B cell (primary cell): ENCODE measurements around the gene POMP. TPM values are rescaled to one million over a fixed set of nuclear protein-coding genes. Genes with fewer than 3 reads are reported as not detected.

ENCODE experiments used
- ATAC-seq: fragments of 200-7000 bp; cut with Tn5 transposase; one replicate; pipeline ENCODE4 v1.10.0; 2021; ENCODE audit warnings: low read depth, mild to moderate bottlenecking, moderate number of reproducible peaks, moderate library complexity
- CTCF ChIA-PET: fragments of 350-600 bp; sonication (Branson Sonifier 250); formaldehyde crosslinking; loops from one replicate; lab custom pipeline; 2021; ENCODE audit warnings: antibody characterized with exemption, inconsistent platforms; lab: Charles Lee
- POLR2A ChIA-PET: fragments of 350-600 bp; sonication (Branson Sonifier 250); formaldehyde crosslinking; loops from one replicate; lab custom pipeline; 2021; ENCODE audit warnings: antibody characterized with exemption; lab: Charles Lee
- DNase-seq: peaks from one replicate; pipeline ENCODE4 v3.0.0; 2013
- H2AFZ ChIP-seq: 2 replicates; pipeline ENCODE4 v1.6.1; 2012; ENCODE audit warnings: mild to moderate bottlenecking, low read depth, low read length; ENCODE audit not compliant: insufficient read depth, poor library complexity, severe bottlenecking
- H3K27ac ChIP-seq, 2 donors: 1 replicate in 1 of 2; 2 replicates in 1 of 2; pipeline ENCODE4 v1.5.1; 2012 to 2013; ENCODE audit warnings: low read length in 2 of 2, mild to moderate bottlenecking in 2 of 2, moderate library complexity in 1 of 2
- H3K27me3 ChIP-seq, 4 experiments: fragments of 200-600 bp in 1 of 4; sonication (generic) in 1 of 4; replicated peaks in 1 of 4; 1 replicate in 2 of 4; 2 replicates in 2 of 4; pipeline versions ENCODE4 v1.6.1 to v1.7.0; 2013 to 2016; ENCODE audit warnings: low read length in 3 of 4, mild to moderate bottlenecking in 2 of 4, mixed read lengths in 1 of 4, moderate library complexity in 1 of 4; ENCODE audit not compliant: insufficient read depth in 4 of 4, control insufficient read depth in 3 of 4; ENCODE audit errors: control extremely low read depth in 1 of 4
- H3K36me3 ChIP-seq, 2 experiments: replicated peaks in 1 of 2; 1 replicate in 1 of 2; 2 replicates in 1 of 2; pipeline versions ENCODE4 v1.6.1 to v1.7.1; 2013; ENCODE audit warnings: low read length in 1 of 2; ENCODE audit not compliant: insufficient read depth in 2 of 2, control insufficient read depth in 1 of 2; ENCODE audit errors: control extremely low read depth in 1 of 2, extremely low read depth in 1 of 2
- H3K4me1 ChIP-seq, 2 donors: fragments of 200-600 bp in 1 of 2; sonication (generic) in 1 of 2; 1 replicate in 1 of 2; 2 replicates in 1 of 2; pipeline versions ENCODE4 v1.5.1 to v1.6.1; 2013 to 2017; ENCODE audit warnings: low read length in 2 of 2; ENCODE audit not compliant: control insufficient read depth in 2 of 2, insufficient read depth in 2 of 2
- H3K4me2 ChIP-seq: replicated peaks from 2 replicates; pipeline ENCODE3; 2012; ENCODE audit warnings: mild to moderate bottlenecking, low read depth, low read length; ENCODE audit not compliant: poor library complexity, severe bottlenecking
- H3K4me3 ChIP-seq, 5 experiments: fragments of 200-600 bp in 1 of 5; sonication (generic) in 1 of 5; 1 replicate in 3 of 5; 2 replicates in 2 of 5; pipeline versions ENCODE4 v1.5.1 to v1.7.0; 2011 to 2016; ENCODE audit warnings: low read length in 4 of 5, mild to moderate bottlenecking in 4 of 5, low read depth in 2 of 5, control low read depth in 1 of 5, moderate library complexity in 1 of 5; ENCODE audit not compliant: insufficient read depth in 1 of 5; ENCODE audit errors: control extremely low read depth in 1 of 5, extremely low read depth in 1 of 5
- H3K79me2 ChIP-seq: fragments of 200-600 bp; sonication (generic); one replicate; pipeline ENCODE4 v1.6.0; 2016; ENCODE audit warnings: low read length; ENCODE audit not compliant: control insufficient read depth, insufficient read depth
- H3K9ac ChIP-seq: fragments of 200-600 bp; sonication (generic); 2 replicates; pipeline ENCODE4 v1.6.1; 2017; ENCODE audit warnings: mild to moderate bottlenecking, low read length, moderate library complexity
- H3K9me3 ChIP-seq, 3 donors: one replicate each; pipeline versions ENCODE4 v1.6.1 to v1.7.1; 2013; ENCODE audit warnings: low read length in 2 of 3; ENCODE audit not compliant: control insufficient read depth in 2 of 3, insufficient read depth in 1 of 3; ENCODE audit errors: control extremely low read depth in 1 of 3
- H4K20me1 ChIP-seq: 2 replicates; pipeline ENCODE4 v1.6.0; 2012; ENCODE audit warnings: mild to moderate bottlenecking, low read length; ENCODE audit not compliant: insufficient read depth, control insufficient read depth, poor library complexity, severe bottlenecking
- H3K27ac Mint-ChIP-seq: one replicate; pipeline ENCODE4 v1.8.0; 2021; ENCODE audit warnings: mixed read lengths
- H3K27me3 Mint-ChIP-seq: one replicate; pipeline ENCODE4 v1.8.0; 2021; ENCODE audit warnings: mixed read lengths
- H3K4me1 Mint-ChIP-seq: one replicate; pipeline ENCODE4 v1.8.0; 2021; ENCODE audit warnings: mixed read lengths
- H3K4me3 Mint-ChIP-seq: one replicate; pipeline ENCODE4 v1.8.0; 2021; ENCODE audit warnings: mixed read lengths
- H3K9me3 Mint-ChIP-seq: one replicate; pipeline ENCODE4 v1.8.0; 2022; ENCODE audit warnings: mixed read lengths; ENCODE audit not compliant: insufficient read depth
- CTCF ChIP-seq: fragments of 200-600 bp; IDR thresholded peaks from one replicate; pipeline ENCODE4 v1.8.0; 2022; ENCODE audit warnings: antibody characterized with exemption, mild to moderate bottlenecking
- EZH2 ChIP-seq: IDR thresholded peaks from 2 replicates; pipeline ENCODE4 v1.6.1; 2012; ENCODE audit warnings: borderline replicate concordance, low read depth, mild to moderate bottlenecking, moderate library complexity, low read length; ENCODE audit not compliant: insufficient read depth, poor library complexity, severe bottlenecking
- WGBS: methylation state at CpG from one replicate; pipeline ENCODE4 v1.1.5; 2013; ENCODE audit warnings: missing lambda C conversion rate; ENCODE audit not compliant: insufficient coverage; 5-methylcytosine and 5-hydroxymethylcytosine counted together
- intact Hi-C: fragments of 100-400 bp; cut with micrococcal nuclease; formaldehyde crosslinking; loops from one replicate; pipeline ENCODE4 v1.10.0; 2022
- polyA plus RNA-seq: library from polyadenylated mRNA; depleted of rRNA; stranded (reverse); fragments of >200 nt; gene quantifications from 2 replicates; pipeline ENCODE4 v1.2.3, GENCODE V29; 2012
- total RNA-seq, 2 donors: library from RNA; stranded (reverse); fragments of 120-200 nt in 1 of 2; gene quantifications; 1 replicate in 1 of 2; 2 replicates in 1 of 2; pipeline versions ENCODE4 v1.2.3 to v1.2.4, GENCODE V29; 2013 to 2022

Gene POMP
- total and polyA plus RNA-seq, 2 donors (not counting 1 experiment from before 2014, with no cell fraction given): 14.0 to 28.7 TPM

GRCh38 chr13:28609381-28609780, 49.5 kb upstream of the POMP start:
- H3K36me3 ChIP-seq: no peaks in the 10 kb centered on the region
- no peak overlapping the region for H3K4me2 ChIP-seq
- ChIA-PET POLR2A (no interaction called here), CTCF (no interaction called here)
- ATAC-seq (no peak), DNase-seq (no peak)
- H3K27ac Mint-ChIP-seq: no peak overlapping the region
- no peaks in the 10 kb centered on the region for H3K4me1 Mint-ChIP-seq
- H3K27me3 ChIP-seq: no peaks in the 10 kb centered on the region
- H3K9ac ChIP-seq: no peak overlapping the region
- no CpG with 5 or more reads among the region's 1 CpG for WGBS
- no peak for TF ChIP-seq EZH2
- no peak for TF ChIP-seq CTCF
- H3K27me3 Mint-ChIP-seq: no peaks in the 10 kb centered on the region
- H3K4me3 Mint-ChIP-seq: no peak overlapping the region
- no peaks in the 10 kb centered on the region for H3K4me1 ChIP-seq
- H3K4me3 ChIP-seq: no peak overlapping the region
- no peak overlapping the region for H3K27ac ChIP-seq
- no peak overlapping the region for H2AFZ ChIP-seq
- H3K79me2 ChIP-seq: no peaks in the 10 kb centered on the region
- H3K9me3 Mint-ChIP-seq: no peaks in the 10 kb centered on the region
- intact Hi-C loops: no loop called here
- H3K9me3 ChIP-seq: no peaks in the 10 kb centered on the region
- no peaks in the 10 kb centered on the region for H4K20me1 ChIP-seq

DNA sequence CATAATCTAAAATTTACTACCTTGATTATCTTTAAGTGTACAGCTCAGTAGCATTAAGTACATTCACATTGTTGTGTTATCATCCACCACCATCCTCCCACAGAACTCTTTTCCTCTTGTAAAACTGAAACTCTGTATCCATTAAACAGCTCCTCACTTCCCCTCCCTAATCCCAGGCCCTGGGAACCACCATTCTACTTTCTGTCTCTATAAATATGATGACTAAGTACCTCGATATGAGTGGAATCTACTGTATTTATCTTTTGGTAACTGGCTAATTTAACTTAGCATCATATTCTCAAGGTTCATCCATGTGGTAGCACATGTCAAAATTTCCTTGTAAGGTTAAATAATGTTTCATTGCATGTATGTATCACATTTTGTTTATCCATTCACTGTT, 49.0 kb upstream of the POMP start:
- Mint-ChIP-seq H3K9me3 (no peaks in the 10 kb centered on the region), H3K4me1 (no peaks in the 10 kb centered on the region), H3K27me3 (no peaks in the 10 kb centered on the region), H3K27ac (no peak overlapping the region), H3K4me3 (no peak overlapping the region)
- Histone ChIP-seq H4K20me1 (no peaks in the 10 kb centered on the region), H3K4me1 (no peaks in the 10 kb centered on the region), H3K27ac (no peak overlapping the region), H3K9ac (no peak overlapping the region), H3K27me3 (no peaks in the 10 kb centered on the region), H3K4me3 (no peak overlapping the region), H2AFZ (no peak overlapping the region), H3K4me2 (no peak overlapping the region), H3K36me3 (no peaks in the 10 kb centered on the region), H3K79me2 (no peaks in the 10 kb centered on the region), H3K9me3 (no peaks in the 10 kb centered on the region)
- no CpG with 5 or more reads among the region's 1 CpG for WGBS
- ChIA-PET CTCF (no interaction called here), POLR2A (no interaction called here)
- TF ChIP-seq CTCF (no peak), EZH2 (no peak)
- DNase-seq (no peak), ATAC-seq (no peak)
- intact Hi-C loops: no loop called here
